ENCODE measurements around the gene POMT2.
"Not testable (repeated sequence)": the region's sequence is repeated elsewhere in the genome, so short reads cannot be mapped to it uniquely, and the experiment has no call there.

The POMT2 gene

DNA sequence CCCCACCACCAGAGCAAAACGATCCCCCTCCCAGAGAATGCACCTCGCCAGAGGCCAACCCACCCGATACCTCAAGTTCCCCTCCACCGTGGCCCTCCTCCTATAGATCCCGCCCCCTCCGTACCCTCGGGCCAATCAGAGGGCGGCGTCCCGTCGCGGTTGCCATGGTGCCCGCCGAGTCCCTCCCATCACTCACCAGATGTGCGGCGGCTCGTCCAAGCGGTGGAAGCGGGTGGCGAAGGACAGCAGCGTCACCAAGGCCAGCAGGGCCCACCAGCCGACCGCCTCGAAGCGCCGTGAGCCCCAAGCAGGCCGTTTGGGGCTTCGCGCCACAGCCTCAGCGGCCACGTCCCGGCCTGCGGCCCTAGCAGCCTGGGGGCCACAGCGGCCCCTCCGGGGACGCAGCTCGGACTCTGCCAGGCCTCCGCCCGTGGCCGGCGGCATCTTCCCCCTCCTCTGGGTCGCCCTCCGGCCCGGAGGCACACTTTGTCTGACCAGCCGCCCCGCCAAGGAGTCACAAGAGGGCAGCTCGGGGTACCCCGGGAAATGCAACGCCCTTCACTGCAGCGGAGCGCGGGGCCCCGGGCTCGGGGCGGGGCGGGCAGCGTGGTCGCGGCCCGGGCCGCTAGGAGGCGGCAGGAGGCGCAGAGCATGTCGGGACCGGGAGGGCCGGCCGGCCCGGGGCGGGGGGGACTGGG, at the start of gene POMT2:
Gene POMT2 (minus strand): TSS at position 646 of the 698 bp plus-strand sequence. CDS start 202 bp downstream, at position 444.
- DNase-seq: peak; percentile 91

GRCh38 chr14:77369285-77369684, 48.6 kb upstream of the POMT2 start:
- DNase-seq: no peak

GRCh38 chr14:77364146-77364545, 43.5 kb upstream of the POMT2 start:
- DNase-seq: no peak

DNA sequence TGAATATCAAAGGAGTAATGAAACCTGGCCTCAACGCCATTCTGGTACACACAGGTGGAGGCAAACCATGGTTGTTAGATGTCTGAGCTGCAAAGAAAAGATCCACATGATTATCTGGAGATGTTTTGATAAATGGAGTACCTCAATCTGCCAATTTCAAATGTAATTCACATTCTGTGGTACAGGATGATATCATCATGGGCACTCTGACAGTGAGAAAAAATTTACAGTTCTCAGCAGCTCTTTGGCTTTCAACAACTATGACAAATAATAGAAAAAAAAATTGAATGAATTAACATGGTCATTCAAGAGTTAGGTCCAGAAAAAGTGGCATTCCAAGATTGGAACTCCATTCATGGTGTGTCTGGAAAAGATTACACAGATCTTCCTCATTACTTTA, 38.9 kb upstream of the POMT2 start:
- no peak for DNase-seq

- no peak for DNase-seq
Observed at GRCh38 chr14:77356899-77357298, 36.2 kb upstream of the POMT2 start.

- no peak for DNase-seq
Observed at GRCh38 chr14:77355811-77356210, 35.1 kb upstream of the POMT2 start.

DNA sequence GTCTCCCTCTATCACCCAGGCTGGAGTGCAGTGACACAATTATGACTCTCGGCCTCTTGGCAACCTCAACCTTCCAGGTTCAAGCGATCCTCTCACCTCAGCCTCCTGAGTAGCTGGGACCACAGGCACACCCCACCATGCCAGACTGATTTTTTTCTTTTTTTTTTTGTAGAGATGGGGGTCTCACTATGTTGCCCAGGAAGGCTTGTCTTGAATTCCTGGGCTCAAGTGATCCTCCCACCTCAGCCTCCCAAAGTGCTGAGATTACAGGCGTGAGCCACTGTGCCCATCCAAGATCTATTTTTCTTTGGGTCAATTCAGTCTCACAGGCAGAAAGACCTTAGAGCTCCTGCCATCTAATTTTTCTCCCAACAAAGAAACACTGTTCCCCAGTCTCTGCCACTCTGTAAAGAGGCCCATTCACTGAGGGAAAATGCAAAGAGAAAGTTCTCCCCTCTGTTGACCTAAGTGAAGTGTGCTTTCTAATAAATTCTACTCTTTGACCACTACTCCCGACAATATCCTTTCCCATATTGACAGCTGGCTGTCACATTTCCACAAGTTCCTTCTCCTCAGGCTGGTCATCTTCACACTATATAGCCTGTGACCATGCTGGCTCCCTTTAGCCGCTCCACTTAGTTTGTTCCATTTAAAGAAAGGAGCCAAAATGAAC, 32.9 kb upstream of the POMT2 start:
- no peak for DNase-seq

DNA sequence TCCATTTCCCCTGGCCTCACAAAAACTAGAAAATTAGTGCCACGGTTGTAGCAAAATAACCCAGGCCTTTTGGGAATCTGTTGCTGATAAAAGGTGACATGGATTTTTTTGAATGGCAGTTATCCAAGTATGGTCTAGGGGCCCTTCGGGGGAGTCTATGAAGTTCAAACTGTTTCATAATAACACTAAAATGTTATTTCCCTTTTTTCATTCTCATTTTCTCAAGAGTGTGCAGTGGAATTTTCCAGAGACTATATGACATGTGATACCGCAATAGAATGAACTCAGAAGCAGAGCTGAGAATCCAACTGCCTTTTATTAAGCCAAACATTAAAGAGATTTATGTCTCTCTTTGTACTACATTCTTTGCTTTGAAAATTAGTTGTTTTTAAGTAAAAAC, 27.1 kb upstream of the POMT2 start:
- DNase-seq: no peak

DNA sequence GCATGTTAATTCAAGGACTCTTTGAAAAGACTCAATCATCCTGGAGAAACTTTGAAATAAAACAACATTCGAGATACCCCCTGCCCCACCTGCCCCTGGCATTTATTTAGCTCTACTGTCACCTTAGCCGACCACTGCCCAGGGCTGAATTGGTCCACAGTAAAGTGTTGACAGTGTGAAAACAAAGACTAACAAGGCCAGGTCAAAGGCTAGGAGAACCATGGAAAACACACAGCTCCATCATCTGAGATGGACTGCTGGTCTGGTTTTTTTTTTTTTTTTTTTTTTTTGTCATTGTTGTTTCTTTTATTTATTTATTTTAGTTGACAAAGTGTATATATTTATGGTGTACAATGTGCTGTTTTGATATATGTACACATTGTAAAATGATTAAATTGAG, 25.8 kb upstream of the POMT2 start:
- no peak for DNase-seq

- DNase-seq: no peak
Observed at GRCh38 chr14:77344377-77344996, 23.8 kb upstream of the POMT2 start.

DNA sequence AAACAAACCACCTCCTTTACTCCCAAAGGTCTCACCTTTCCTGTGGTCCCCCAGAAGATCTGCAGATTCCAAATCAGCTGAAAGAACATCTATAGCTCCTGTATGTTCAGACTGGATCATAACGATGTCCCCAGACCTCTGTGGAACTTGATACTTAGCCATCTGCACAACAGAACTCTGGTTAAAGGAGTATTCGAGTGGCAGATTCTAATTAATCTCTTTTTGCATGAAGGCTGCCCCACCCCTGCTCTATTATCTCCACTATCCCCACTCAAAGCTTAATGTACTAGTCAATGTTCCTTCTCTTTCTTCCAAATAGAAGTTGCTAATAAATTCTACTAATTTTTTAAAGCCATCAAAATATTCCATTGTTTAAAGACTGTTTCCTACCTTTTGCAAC, 23.0 kb upstream of the POMT2 start:
- DNase-seq: no peak

GRCh38 chr14:77342726-77343397, 22.2 kb upstream of the POMT2 start:
- DNase-seq: no peak

GRCh38 chr14:77340389-77340788, 19.7 kb upstream of the POMT2 start:
- no peak for DNase-seq

DNA sequence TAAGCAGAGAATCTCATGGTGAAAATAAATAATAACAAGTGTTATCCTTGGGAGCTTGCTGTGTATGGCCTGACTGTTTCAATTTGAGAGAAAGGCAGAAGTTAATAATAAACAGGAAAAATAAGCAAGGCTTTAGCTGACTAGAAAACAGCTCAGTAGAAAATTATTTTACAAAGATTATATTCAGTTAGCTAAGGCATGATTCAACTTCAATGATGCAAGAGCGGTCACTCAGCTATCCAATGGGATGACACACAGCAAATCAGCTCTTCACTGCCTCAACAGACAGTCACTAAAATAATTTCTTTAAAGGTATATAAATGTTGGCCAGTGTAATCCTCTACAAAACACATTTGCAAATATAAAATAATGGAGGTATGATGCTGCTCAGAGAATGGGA, 18.7 kb upstream of the POMT2 start:
- DNase-seq: no peak

DNA sequence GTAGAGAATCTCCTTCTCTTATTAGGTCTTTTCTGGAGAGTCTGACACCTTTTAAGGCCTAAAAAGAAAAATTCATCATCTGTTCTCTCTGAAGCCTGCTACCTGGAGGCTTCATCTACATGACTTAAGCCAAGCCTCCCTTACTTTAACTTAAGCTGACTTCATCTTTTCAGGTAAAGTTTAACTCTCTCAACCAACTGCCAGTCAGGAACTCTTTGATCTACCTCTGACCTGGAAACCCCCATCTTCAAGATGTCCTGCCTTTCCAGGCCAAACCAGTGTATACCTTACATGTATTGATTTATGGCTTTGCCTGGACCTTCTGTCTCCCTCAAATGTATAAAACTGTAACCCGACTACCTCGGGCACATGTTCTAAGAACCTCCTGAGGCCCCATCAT, 17.6 kb upstream of the POMT2 start:
- no peak for DNase-seq

DNA sequence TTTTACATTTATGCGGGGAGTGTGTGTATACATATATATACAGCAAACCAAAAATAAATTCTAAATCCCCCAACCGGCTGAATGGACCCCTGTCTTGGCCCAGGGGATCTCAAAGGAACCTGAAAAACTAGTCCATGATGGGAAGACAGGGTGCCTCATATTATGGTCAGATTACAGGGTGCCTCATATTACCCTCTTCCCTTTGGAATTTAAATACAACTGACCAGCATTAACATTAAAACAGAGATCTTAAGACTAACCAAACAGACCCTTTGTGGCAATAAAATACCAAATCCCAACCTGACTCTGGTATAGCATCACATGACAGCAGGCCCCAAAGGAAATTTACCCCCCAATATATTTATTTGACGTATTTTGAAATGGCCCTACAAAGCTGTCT, 17.2 kb upstream of the POMT2 start:
- no peak for DNase-seq

DNA sequence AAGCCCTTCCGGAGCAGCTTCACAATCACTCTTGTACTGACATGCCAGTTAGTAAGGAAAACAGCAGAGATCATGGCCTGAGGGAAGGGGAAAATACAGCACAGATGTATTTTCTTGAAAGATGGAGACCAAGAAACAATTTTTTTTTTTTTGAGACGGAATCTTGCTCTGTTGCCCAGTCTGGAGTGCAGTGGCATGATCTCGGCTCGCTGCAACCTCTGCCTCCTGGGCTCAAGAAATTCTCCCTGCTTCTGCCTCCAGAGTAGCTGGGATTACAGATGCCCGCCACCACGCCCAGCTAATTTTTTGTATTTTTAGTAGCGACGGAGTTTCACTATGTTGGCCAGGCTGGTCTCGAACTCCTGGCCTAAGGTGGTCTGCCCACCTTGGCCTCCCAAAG, 16.6 kb upstream of the POMT2 start:
- DNase-seq: not testable (repeated sequence)

- no peak for DNase-seq
Observed at GRCh38 chr14:77335576-77335975, 14.9 kb upstream of the POMT2 start.

- DNase-seq: no peak
Observed at GRCh38 chr14:77329872-77330271, 9.2 kb upstream of the POMT2 start.

DNA sequence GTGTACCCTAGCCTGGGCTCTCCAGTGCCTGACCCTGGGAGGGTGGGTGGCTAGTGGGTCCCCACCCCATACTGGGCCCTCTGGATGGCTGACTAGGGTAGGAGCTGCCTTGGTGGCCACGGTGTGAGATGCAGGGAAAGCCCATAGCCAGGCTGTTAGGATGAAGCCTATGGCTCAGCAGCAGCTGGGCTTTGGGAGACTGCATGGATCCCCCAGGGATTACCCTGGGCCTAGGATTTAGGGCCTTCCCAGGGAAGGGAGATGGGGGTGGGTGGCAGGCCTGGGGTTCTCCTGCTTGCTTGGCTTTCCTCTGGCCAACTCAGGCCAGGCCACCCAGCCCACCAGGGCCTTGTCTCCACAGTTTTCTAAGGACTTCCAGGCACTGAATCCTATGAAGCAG, 6.4 kb upstream of the POMT2 start:
- DNase-seq: no peak

GRCh38 chr14:77325746-77326094, 5.0 kb upstream of the POMT2 start:
- DNase-seq: no peak

DNA sequence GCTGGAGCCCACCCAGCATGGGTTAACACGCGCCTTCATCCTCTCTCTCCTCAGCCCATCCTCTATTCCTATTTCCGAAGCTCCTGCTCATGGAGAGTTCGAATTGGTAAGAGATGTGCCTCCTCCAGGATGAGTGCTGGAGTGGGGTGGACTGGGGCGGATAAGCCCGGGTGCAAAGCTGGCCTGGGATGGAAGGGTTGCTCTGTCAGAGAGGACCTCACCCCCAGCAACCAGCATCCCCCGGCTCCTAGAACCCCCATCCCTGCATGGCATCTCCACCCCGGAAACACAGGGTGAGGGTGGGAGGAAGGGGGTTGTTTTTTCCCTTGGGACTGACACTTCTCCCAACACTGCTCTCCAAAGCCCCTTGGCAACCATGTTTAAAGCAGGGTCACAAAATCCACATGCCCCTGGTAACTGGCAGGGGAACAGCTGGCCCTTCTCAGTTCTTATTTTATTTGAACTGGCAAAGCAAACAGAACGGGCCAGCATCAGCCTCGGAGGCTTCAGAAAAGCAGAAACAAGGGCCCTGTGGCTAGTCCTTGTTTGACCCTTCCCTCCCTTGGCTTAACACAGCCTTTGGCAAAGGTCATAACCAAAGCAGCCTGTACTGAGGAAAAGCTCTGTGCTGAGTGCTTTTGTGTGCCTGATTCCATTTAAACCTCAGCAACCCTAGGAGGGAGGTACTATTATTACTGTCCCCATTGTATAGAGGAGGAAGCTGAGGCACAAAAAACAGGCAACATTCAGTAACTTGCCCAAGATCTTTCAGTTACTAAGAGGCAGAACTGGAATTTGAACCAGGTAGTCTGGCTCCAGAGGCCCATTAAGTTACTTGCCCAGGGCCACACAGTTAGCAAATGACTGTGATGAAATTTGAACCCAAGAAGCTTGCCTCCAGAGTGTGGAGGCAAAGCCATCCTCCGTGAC, 4.4 kb upstream of the POMT2 start:
- no peak for DNase-seq

GRCh38 chr14:77324289-77324688, 3.6 kb upstream of the POMT2 start:
- no peak for DNase-seq

Measured in stimulated activated CD4-positive, alpha-beta T cell treated with anti-CD3 and anti-CD28 coated beads, Interleukin-1b, Interleukin-23, amount 100 ng/mL, for 48 hours (primary cell).